Measurements from ENCODE around the gene EEF1A2. TPM values are rescaled to one million over a fixed set of nuclear protein-coding genes. Genes with fewer than 3 reads are reported as not detected.

EEF1A2 gene
- total and polyA plus RNA-seq, 4 experiments from 2014 or later: 0.36 to 0.81 TPM; not detected in 2

- Mint-ChIP-seq H3K36me3 (no peaks in the 10 kb centered on the region), H3K4me3 (no peak overlapping the region), H3K27me3 (peaks cover 29 to 31% of the 10 kb centered on the region in 2 donors), H3K4me1 (no peaks in the 10 kb centered on the region), H3K9me3 (peaks cover 0 to 2% (median 0%) of the 10 kb centered on the region in 8 donors), H3K27ac (no peak overlapping the region)
- ChIA-PET CTCF (ENCODE audit: partially characterized antibody) (interaction anchor here (0.9 kb wide), 1 partner anchor 29 kb away, joined by 3 read pairs; no protein-coding TSS in a partner anchor), POLR2A (ENCODE audit: partially characterized antibody) (no interaction called here)
- no peak overlapping the region for H3K27ac ChIP-seq (ENCODE audit: low read depth, low read length)
- no peak for DNase-seq
- no peaks in the 10 kb centered on the region for H3K9me3 ChIP-seq (ENCODE audit: control insufficient read depth in 1 of 2, low read length in 2 of 2)
- H3K4me3 ChIP-seq (ENCODE audit: low read length in 2 of 2): no peak overlapping the region
- no peaks in the 10 kb centered on the region for H3K4me1 ChIP-seq (ENCODE audit: insufficient read depth, low read length)
- peaks cover 4% of the 10 kb centered on the region for H3K27me3 ChIP-seq (ENCODE audit: insufficient read depth, low read length)
- no peaks in the 10 kb centered on the region for H3K36me3 ChIP-seq (ENCODE audit: insufficient read depth, low read length)
- intact Hi-C loops (cut with micrococcal nuclease): no loop called here
Observed at GRCh38 chr20:63467294-63468083, 31.4 kb downstream of the EEF1A2 start.

DNA sequence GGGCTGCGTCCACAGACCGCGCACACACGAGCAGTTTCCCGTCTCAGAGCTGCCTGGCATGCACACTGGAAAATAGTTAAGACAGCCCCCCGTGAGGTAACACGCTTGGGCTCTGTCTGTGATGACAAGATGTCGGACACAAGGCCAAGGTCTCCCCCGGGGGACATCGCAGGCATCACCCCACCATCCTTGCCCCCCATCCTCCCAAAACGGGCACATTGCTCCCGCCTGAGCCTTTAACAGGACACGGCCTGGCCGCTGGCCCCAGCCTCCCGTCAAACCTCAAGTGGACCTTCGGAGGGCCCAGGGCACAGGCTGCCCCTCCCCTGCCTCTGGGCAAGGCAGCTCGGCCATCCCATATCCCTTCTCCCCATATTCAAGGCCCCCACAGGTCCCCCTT, 32.0 kb downstream of the EEF1A2 start:
- Mint-ChIP-seq H3K9me3 (peaks cover 0 to 2% (median 0%) of the 10 kb centered on the region in 8 donors), H3K36me3 (no peaks in the 10 kb centered on the region), H3K4me1 (no peaks in the 10 kb centered on the region), H3K27me3 (peaks cover 31 to 32% of the 10 kb centered on the region in 2 donors), H3K4me3 (no peak overlapping the region), H3K27ac (no peak overlapping the region)
- POLR2A ChIA-PET (ENCODE audit: partially characterized antibody): no interaction called here
- Histone ChIP-seq H3K9me3 (ENCODE audit: control insufficient read depth in 1 of 2, low read length in 2 of 2) (no peaks in the 10 kb centered on the region), H3K27ac (ENCODE audit: low read depth, low read length) (no peak overlapping the region), H3K4me3 (ENCODE audit: low read length in 2 of 2) (no peak overlapping the region), H3K36me3 (ENCODE audit: insufficient read depth, low read length) (no peaks in the 10 kb centered on the region), H3K4me1 (ENCODE audit: insufficient read depth, low read length) (no peaks in the 10 kb centered on the region), H3K27me3 (ENCODE audit: insufficient read depth, low read length) (peaks cover 4% of the 10 kb centered on the region)
- CTCF ChIA-PET (ENCODE audit: partially characterized antibody): interaction anchor here (0.9 kb wide), 1 partner anchor 29 kb away, joined by 3 read pairs; no protein-coding TSS in a partner anchor
- DNase-seq: no peak
- intact Hi-C loops (cut with micrococcal nuclease): no loop called here

GRCh38 chr20:63466250-63466825, 32.5 kb downstream of the EEF1A2 start:
- no peak for DNase-seq
- no peak overlapping the region for H3K27ac ChIP-seq (ENCODE audit: low read depth, low read length)
- H3K4me3 ChIP-seq (ENCODE audit: low read length in 2 of 2): no peak overlapping the region
- no peaks in the 10 kb centered on the region for H3K36me3 ChIP-seq (ENCODE audit: insufficient read depth, low read length)
- ChIA-PET CTCF (ENCODE audit: partially characterized antibody) (interaction anchor here (0.9 kb wide), 1 partner anchor 30 kb away, joined by 3 read pairs; no protein-coding TSS in a partner anchor), POLR2A (ENCODE audit: partially characterized antibody) (no interaction called here)
- Mint-ChIP-seq H3K9me3 (peaks cover 0 to 2% (median 0%) of the 10 kb centered on the region in 8 donors), H3K36me3 (no peaks in the 10 kb centered on the region), H3K27me3 (peaks cover 31 to 32% of the 10 kb centered on the region in 2 donors), H3K4me1 (no peaks in the 10 kb centered on the region), H3K4me3 (no peak overlapping the region), H3K27ac (no peak overlapping the region)
- intact Hi-C loops (cut with micrococcal nuclease): no loop called here
- no peaks in the 10 kb centered on the region for H3K9me3 ChIP-seq (ENCODE audit: control insufficient read depth in 1 of 2, low read length in 2 of 2)
- H3K27me3 ChIP-seq (ENCODE audit: insufficient read depth, low read length): peaks cover 4% of the 10 kb centered on the region
- no peaks in the 10 kb centered on the region for H3K4me1 ChIP-seq (ENCODE audit: insufficient read depth, low read length)

GRCh38 chr20:63465380-63466249, 33.3 kb downstream of the EEF1A2 start:
- ChIA-PET POLR2A (ENCODE audit: partially characterized antibody) (no interaction called here), CTCF (ENCODE audit: partially characterized antibody) (no interaction called here)
- Mint-ChIP-seq H3K36me3 (no peaks in the 10 kb centered on the region), H3K27me3 (peaks cover 37 to 39% of the 10 kb centered on the region in 2 donors), H3K9me3 (peaks cover 0 to 2% (median 0%) of the 10 kb centered on the region in 8 donors), H3K4me3 (no peak overlapping the region), H3K4me1 (no peaks in the 10 kb centered on the region), H3K27ac (no peak overlapping the region)
- H3K27ac ChIP-seq (ENCODE audit: low read depth, low read length): no peak overlapping the region
- intact Hi-C loops (cut with micrococcal nuclease): no loop called here
- DNase-seq: no peak
- H3K4me1 ChIP-seq (ENCODE audit: insufficient read depth, low read length): no peaks in the 10 kb centered on the region
- peaks cover 4% of the 10 kb centered on the region for H3K27me3 ChIP-seq (ENCODE audit: insufficient read depth, low read length)
- no peaks in the 10 kb centered on the region for H3K9me3 ChIP-seq (ENCODE audit: control insufficient read depth in 1 of 2, low read length in 2 of 2)
- H3K36me3 ChIP-seq (ENCODE audit: insufficient read depth, low read length): no peaks in the 10 kb centered on the region
- no peak overlapping the region for H3K4me3 ChIP-seq (ENCODE audit: low read length in 2 of 2)

GRCh38 chr20:63464289-63464635, 34.6 kb downstream of the EEF1A2 start:
- Mint-ChIP-seq H3K36me3 (no peaks in the 10 kb centered on the region), H3K27me3 (peaks cover 30 to 40% of the 10 kb centered on the region in 2 donors), H3K4me3 (no peak overlapping the region), H3K9me3 (peaks cover 0 to 2% (median 0%) of the 10 kb centered on the region in 8 donors), H3K4me1 (no peaks in the 10 kb centered on the region), H3K27ac (no peak overlapping the region)
- POLR2A ChIA-PET (ENCODE audit: partially characterized antibody): no interaction called here
- no peaks in the 10 kb centered on the region for H3K36me3 ChIP-seq (ENCODE audit: insufficient read depth, low read length)
- no peaks in the 10 kb centered on the region for H3K4me1 ChIP-seq (ENCODE audit: insufficient read depth, low read length)
- no peaks in the 10 kb centered on the region for H3K9me3 ChIP-seq (ENCODE audit: control insufficient read depth in 1 of 2, low read length in 2 of 2)
- CTCF ChIA-PET (ENCODE audit: partially characterized antibody): interaction anchor here (0.7 kb wide), 1 partner anchor 23 kb away, joined by 3 read pairs; no protein-coding TSS in a partner anchor
- H3K27me3 ChIP-seq (ENCODE audit: insufficient read depth, low read length): no peaks in the 10 kb centered on the region
- intact Hi-C loops (cut with micrococcal nuclease): no loop called here
- DNase-seq: no peak
- H3K27ac ChIP-seq (ENCODE audit: low read depth, low read length): no peak overlapping the region
- H3K4me3 ChIP-seq (ENCODE audit: low read length in 2 of 2): no peak overlapping the region

- Histone ChIP-seq H3K4me3 (ENCODE audit: low read length in 2 of 2) (no peak overlapping the region), H3K27ac (ENCODE audit: low read depth, low read length) (no peak overlapping the region), H3K27me3 (ENCODE audit: insufficient read depth, low read length) (no peaks in the 10 kb centered on the region), H3K4me1 (ENCODE audit: insufficient read depth, low read length) (no peaks in the 10 kb centered on the region), H3K36me3 (ENCODE audit: insufficient read depth, low read length) (no peaks in the 10 kb centered on the region), H3K9me3 (ENCODE audit: control insufficient read depth in 1 of 2, low read length in 2 of 2) (no peaks in the 10 kb centered on the region)
- peaks cover 0 to 2% (median 0%) of the 10 kb centered on the region in 8 donors for H3K9me3 Mint-ChIP-seq
- no peaks in the 10 kb centered on the region for H3K4me1 Mint-ChIP-seq
- DNase-seq: no peak
- H3K27ac Mint-ChIP-seq: no peak overlapping the region
- ChIA-PET CTCF (ENCODE audit: partially characterized antibody) (interaction anchor here (0.7 kb wide), 1 partner anchor 22 kb away, joined by 3 read pairs; no protein-coding TSS in a partner anchor), POLR2A (ENCODE audit: partially characterized antibody) (no interaction called here)
- intact Hi-C loops (cut with micrococcal nuclease): no loop called here
- no peak overlapping the region for H3K4me3 Mint-ChIP-seq
- no peaks in the 10 kb centered on the region for H3K36me3 Mint-ChIP-seq
- H3K27me3 Mint-ChIP-seq: peaks cover 32 to 42% of the 10 kb centered on the region in 2 donors
Observed at GRCh38 chr20:63463400-63464288, 35.2 kb downstream of the EEF1A2 start.

All from CD4-positive, alpha-beta memory T cell (primary cell).